HCT116 (cell line): ENCODE measurements around the gene FRMD4B. TPM values are rescaled to one million over a fixed set of nuclear protein-coding genes. Genes with fewer than 3 reads are reported as not detected.

Experiments used
- ATAC-seq: fragments of 200-7000 bp; cut with Tn5 transposase; 2 replicates; pipeline ENCODE4 v1.9.1; 2020; ENCODE audit warnings: mild to moderate bottlenecking, moderate library complexity
- BruUV-seq: library from RNA; stranded (reverse); fragments of 400-500 nt; replicated peaks from 2 replicates; lab custom pipeline; 2021; lab: Mats Ljungman, UMichigan
- CTCF ChIA-PET: fragments of 300-600 bp; sonication (Branson Sonifier 250); formaldehyde crosslinking; loops from one replicate; lab custom pipeline; 2021; ENCODE audit warnings: antibody characterized with exemption; lab: Charles Lee
- POLR2A ChIA-PET: fragments of 300-600, 350-600 bp; sonication (Branson Sonifier 250); formaldehyde crosslinking; loops from one replicate; lab custom pipeline; 2021; ENCODE audit warnings: antibody characterized with exemption; lab: Charles Lee
- RAD21 ChIA-PET, 2 experiments: fragments of 300-600 bp; sonication (Branson Sonifier 250); formaldehyde crosslinking; loops; one replicate each; lab custom pipeline; 2023; ENCODE audit warnings: low total read pairs in 2 of 2; ENCODE audit not compliant: uncharacterized antibody in 2 of 2, unreplicated experiment in 2 of 2, low non-redundant PET in 1 of 2; lab: Charles Lee
- DNase-seq: peaks from one replicate; pipeline ENCODE4 v3.0.0-alpha.2; 2010; ENCODE audit warnings: low read depth, low spot score
- H2AFZ ChIP-seq: fragments of 200-600 bp; shearing (Covaris generic), sonication (generic); 2 replicates; pipeline ENCODE4 v1.6.1; 2017; ENCODE audit warnings: low read depth, mixed run types, mixed read lengths, antibody characterized with exemption, low read length; ENCODE audit not compliant: poor library complexity, severe bottlenecking
- H3K27ac ChIP-seq: 2 replicates; pipeline ENCODE4 v1.5.1; 2012; ENCODE audit warnings: low read depth, low read length
- H3K27me3 ChIP-seq: fragments of 200-600 bp; sonication (generic); 2 replicates; pipeline ENCODE4 v1.6.1; 2016; ENCODE audit warnings: mixed run types, low read length, mixed read lengths; ENCODE audit not compliant: insufficient read depth
- H3K36me3 ChIP-seq, 2 experiments: fragments of 200-500 bp in 1 of 2; fragments of 200-600 bp in 1 of 2; sonication (Bioruptor generic) in 1 of 2; sonication (generic) in 1 of 2; 2 replicates each; pipeline versions ENCODE4 v1.5.1 to v1.6.1; 2014 to 2016; ENCODE audit warnings: low read length in 2 of 2, inconsistent platforms in 1 of 2, mixed read lengths in 1 of 2, mixed run types in 1 of 2; ENCODE audit not compliant: insufficient read depth in 2 of 2, control insufficient read depth in 1 of 2
- H3K4me1 ChIP-seq, 2 experiments: fragments of 200-600 bp in 1 of 2; sonication (generic) in 1 of 2; 2 replicates each; pipeline versions ENCODE4 v1.5.1 to v1.6.1; 2012 to 2017; ENCODE audit warnings: low read length in 2 of 2, inconsistent platforms in 1 of 2, mild to moderate bottlenecking in 1 of 2, mixed read lengths in 1 of 2, mixed run types in 1 of 2, moderate library complexity in 1 of 2; ENCODE audit not compliant: insufficient read depth in 2 of 2, control insufficient read depth in 1 of 2
- H3K4me2 ChIP-seq: fragments of 200-600 bp; sonication (generic); 2 replicates; pipeline ENCODE4 v1.6.1; 2017; ENCODE audit warnings: mixed run types, low read length, mixed read lengths
- H3K4me3 ChIP-seq, 2 experiments: fragments of 200-600 bp in 1 of 2; sonication (generic) in 1 of 2; replicated peaks in 1 of 2; 2 replicates each; pipeline ENCODE4 v1.5.1; 2011 to 2016; ENCODE audit warnings: low read length in 2 of 2, control low read depth in 1 of 2, low read depth in 1 of 2, mild to moderate bottlenecking in 1 of 2, mixed read lengths in 1 of 2, mixed run types in 1 of 2
- H3K79me2 ChIP-seq: fragments of 200-600 bp; sonication (generic); 2 replicates; pipeline ENCODE4 v1.6.1; 2017; ENCODE audit warnings: mild to moderate bottlenecking, mixed run types, low read length, moderate library complexity, mixed read lengths; ENCODE audit not compliant: insufficient read depth
- H3K9ac ChIP-seq: fragments of 200-600 bp; sonication (generic); 2 replicates; pipeline ENCODE4 v1.6.1; 2016; ENCODE audit warnings: low read length, mixed read lengths
- H3K9me2 ChIP-seq: fragments of 200-600 bp; sonication (generic), shearing (Covaris generic); 2 replicates; pipeline ENCODE4 v1.6.1; 2017; ENCODE audit warnings: mixed run types, mild to moderate bottlenecking, moderate library complexity; ENCODE audit not compliant: insufficient read depth
- H3K9me3 ChIP-seq, 2 experiments: fragments of 200-500 bp in 1 of 2; fragments of 200-600 bp in 1 of 2; sonication (Bioruptor generic) in 1 of 2; sonication (generic) in 1 of 2; 2 replicates each; pipeline ENCODE4 v1.6.1; 2014 to 2017; ENCODE audit warnings: low read length in 2 of 2, mixed read lengths in 2 of 2, inconsistent platforms in 1 of 2, low read depth in 1 of 2, mild to moderate bottlenecking in 1 of 2, mixed run types in 1 of 2, moderate library complexity in 1 of 2; ENCODE audit not compliant: control insufficient read depth in 1 of 2, insufficient read depth in 1 of 2
- H4K20me1 ChIP-seq: fragments of 200-600 bp; sonication (generic), shearing (Covaris generic); 2 replicates; pipeline ENCODE4 v1.6.1; 2017; ENCODE audit warnings: mixed run types, mild to moderate bottlenecking, moderate library complexity; ENCODE audit not compliant: insufficient read depth
- ATF3 ChIP-seq: IDR thresholded peaks from 2 replicates; pipeline ENCODE4 v1.6.1; 2012
- EGR1 ChIP-seq: IDR thresholded peaks from 2 replicates; pipeline ENCODE4 v1.6.1; 2012; ENCODE audit warnings: low read depth
- ELF1 ChIP-seq: IDR thresholded peaks from 2 replicates; pipeline ENCODE4 v1.6.1; 2012; ENCODE audit warnings: low read depth, borderline replicate concordance
- EZH2phosphoT487 ChIP-seq: fragments of 200-600 bp; IDR thresholded peaks from 2 replicates; pipeline ENCODE4 v1.6.1; 2018; ENCODE audit warnings: antibody characterized with exemption, borderline replicate concordance
- FOSL1 ChIP-seq: IDR thresholded peaks from 2 replicates; pipeline ENCODE4 v1.6.1; 2012; ENCODE audit warnings: low read depth
- POLR2A ChIP-seq: IDR thresholded peaks from 2 replicates; pipeline ENCODE4 v1.7.0; 2011; ENCODE audit warnings: borderline replicate concordance; ENCODE audit not compliant: insufficient read depth, insufficient read length; ENCODE audit errors: extremely low read depth
- POLR2AphosphoS5 ChIP-seq: IDR thresholded peaks from 2 replicates; pipeline ENCODE4 v1.6.1; 2011; ENCODE audit warnings: mild to moderate bottlenecking, low read depth, low read length, moderate library complexity
- REST ChIP-seq: IDR thresholded peaks from 2 replicates; pipeline ENCODE4 v1.6.1; 2012; ENCODE audit warnings: low read depth
- SIN3A ChIP-seq: IDR thresholded peaks from 2 replicates; pipeline ENCODE4 v1.6.1; 2012; ENCODE audit warnings: low read depth
- SP1 ChIP-seq: IDR thresholded peaks from 2 replicates; pipeline ENCODE4 v1.6.1; 2012; ENCODE audit warnings: low read depth
- SRF ChIP-seq: IDR thresholded peaks from 2 replicates; pipeline ENCODE4 v1.6.1; 2012; ENCODE audit warnings: low read depth
- TCF7L2 ChIP-seq: IDR thresholded peaks from 2 replicates; pipeline ENCODE4 v1.7.0; 2011; ENCODE audit warnings: borderline replicate concordance, inconsistent platforms; ENCODE audit not compliant: insufficient read depth, insufficient read length; ENCODE audit errors: extremely low read depth
- ZFX ChIP-seq: fragments of 450-650 bp; IDR thresholded peaks from 2 replicates; pipeline ENCODE4 v1.6.1; 2017
- ZNF274 ChIP-seq: fragments of 200-500 bp; sonication (Bioruptor generic); IDR thresholded peaks from 2 replicates; pipeline ENCODE4 v1.6.1; 2014; ENCODE audit warnings: mild to moderate bottlenecking, low read depth, low read length, inconsistent platforms
- intact Hi-C: fragments of 100-400 bp; cut with micrococcal nuclease; formaldehyde crosslinking; loops from 2 replicates; pipeline ENCODE4 v1.10.0; 2022
- total RNA-seq: library from RNA; stranded (reverse); gene quantifications from one replicate; pipeline ENCODE4 v1.2.1, GENCODE V29; 2021; ENCODE audit not compliant: unreplicated experiment

Gene FRMD4B
- total RNA-seq, 1 experiment from 2014 or later = 2.0 TPM

- H3K4me3 ChIP-seq = no peak overlapping the region
- H3K4me1 ChIP-seq = peaks cover 0 to 4% of the 10 kb centered on the region in 2 experiments; a peak in 1 of 4 replicates
- TF ChIP-seq ZFX (no peak), FOSL1 (no peak), SP1 (no peak), ELF1 (no peak), EGR1 (no peak), ZNF274 (no peak), REST (no peak), SIN3A (no peak), POLR2A (no peak), TCF7L2 (no peak), EZH2phosphoT487 (no peak), SRF (no peak), ATF3 (no peak), POLR2AphosphoS5 (no peak)
- no TSS peak for BruUV-seq
- no peak overlapping the region for H3K4me2 ChIP-seq
- POLR2A ChIA-PET = no interaction called here
- intact Hi-C loops = no loop called here
- no peaks in the 10 kb centered on the region for H3K36me3 ChIP-seq
- ATAC-seq = no peak
- no peaks in the 10 kb centered on the region for H3K9me3 ChIP-seq
- RAD21 ChIA-PET = no interaction called here
- H3K9ac ChIP-seq = no peak overlapping the region
- no peaks in the 10 kb centered on the region for H3K9me2 ChIP-seq
- no peaks in the 10 kb centered on the region for H4K20me1 ChIP-seq
- CTCF ChIA-PET = interaction anchor here (1.3 to 2.1 kb wide), 4 partner anchors 16 to 262 kb away, joined by 3 to 10 read pairs (median 4); no protein-coding TSS in a partner anchor
- no peak overlapping the region for H2AFZ ChIP-seq
- H3K27ac ChIP-seq = no peak overlapping the region
- H3K27me3 ChIP-seq = no peaks in the 10 kb centered on the region
- no peaks in the 10 kb centered on the region for H3K79me2 ChIP-seq
- DNase-seq = no peak
These were observed 37.7 kb upstream of the FRMD4B start for GRCh38 chr3:69423463-69424155.
